SU-DHL-6 (cell line): ENCODE results near the gene KDM6A.
"Not testable (repeated sequence)": the region's sequence is repeated elsewhere in the genome, so short reads cannot be mapped to it uniquely, and the experiment has no call there.

Experiments
- H2AFZ ChIP-seq: fragments of 200-600 bp; sonication (generic); 2 replicates; pipeline ENCODE4 v1.6.1; 2014; ENCODE audit warnings: low read depth, mild to moderate bottlenecking, moderate library complexity, mixed read lengths, antibody characterized with exemption, low read length; ENCODE audit not compliant: severe bottlenecking
- H3F3A ChIP-seq: fragments of 200-600 bp; shearing (Covaris generic); 2 replicates; pipeline ENCODE4 v1.6.0; 2016; ENCODE audit warnings: antibody characterized with exemption, mild to moderate bottlenecking; ENCODE audit not compliant: insufficient read depth
- H3K27ac ChIP-seq: fragments of 200-600 bp; sonication (generic); 2 replicates; pipeline ENCODE4 v1.5.1; 2016; ENCODE audit warnings: low read depth, mild to moderate bottlenecking, low read length, moderate library complexity, mixed read lengths
- H3K27me3 ChIP-seq: fragments of 200-600 bp; sonication (generic), shearing (Covaris generic); 2 replicates; pipeline ENCODE4 v1.6.0; 2014; ENCODE audit warnings: mild to moderate bottlenecking, low read length
- H3K36me3 ChIP-seq: fragments of 200-600 bp; sonication (generic); 2 replicates; pipeline ENCODE4 v1.6.1; 2014; ENCODE audit warnings: mild to moderate bottlenecking, low read length, mixed read lengths
- H3K4me2 ChIP-seq: fragments of 300-600, 200-600 bp; shearing (Covaris generic), sonication (generic); 2 replicates; pipeline ENCODE4 v1.6.0; 2014; ENCODE audit warnings: low read length, low read depth, mild to moderate bottlenecking; ENCODE audit not compliant: poor library complexity, severe bottlenecking
- H3K4me3 ChIP-seq: fragments of 200-600 bp; sonication (generic); 2 replicates; pipeline ENCODE4 v1.5.1; 2014; ENCODE audit warnings: antibody characterized with exemption, low read length, mild to moderate bottlenecking, mixed read lengths; ENCODE audit not compliant: insufficient read depth, poor library complexity, severe bottlenecking
- H3K79me2 ChIP-seq: fragments of 200-600 bp; sonication (generic); 2 replicates; pipeline ENCODE4 v1.6.1; 2014; ENCODE audit warnings: mild to moderate bottlenecking, low read length, moderate library complexity; ENCODE audit not compliant: insufficient read depth
- H3K9ac ChIP-seq: fragments of 200-600 bp; sonication (generic); 2 replicates; pipeline ENCODE4 v1.7.0; 2014; ENCODE audit warnings: mild to moderate bottlenecking, low read length
- H3K9me2 ChIP-seq: fragments of 200-600 bp; sonication (generic); replicated peaks from 2 replicates; pipeline ENCODE4 v1.6.1; 2014; ENCODE audit warnings: low read length; ENCODE audit not compliant: insufficient read depth
- H3K9me3 ChIP-seq: fragments of 200-600 bp; sonication (generic); 2 replicates; pipeline ENCODE4 v1.6.1; 2014; ENCODE audit warnings: low read length, mixed read lengths; ENCODE audit not compliant: insufficient read depth
- H4K20me1 ChIP-seq: fragments of 200-600 bp; sonication (generic); 2 replicates; pipeline ENCODE4 v1.6.1; 2014; ENCODE audit warnings: low read depth, mild to moderate bottlenecking, antibody characterized with exemption, low read length, moderate library complexity, mixed read lengths
- EZH2phosphoT487 ChIP-seq: fragments of 200-600 bp; sonication (generic), shearing (Covaris generic); conservative IDR thresholded peaks from 2 replicates; pipeline ENCODE4 v1.6.1; 2018; ENCODE audit warnings: mild to moderate bottlenecking, antibody characterized with exemption, low read length, moderate library complexity, mixed read lengths
- TF ChIP-seq, protein P1 (sequence below): fragments of 200-600 bp; sonication (generic); IDR thresholded peaks from one replicate; pipeline ENCODE4 v1.5.1; 2017; ENCODE audit warnings: antibody characterized with exemption, mild to moderate bottlenecking, low read length, moderate library complexity; ENCODE audit not compliant: insufficient read depth, poor library complexity, severe bottlenecking

KDM6A gene

DNA sequence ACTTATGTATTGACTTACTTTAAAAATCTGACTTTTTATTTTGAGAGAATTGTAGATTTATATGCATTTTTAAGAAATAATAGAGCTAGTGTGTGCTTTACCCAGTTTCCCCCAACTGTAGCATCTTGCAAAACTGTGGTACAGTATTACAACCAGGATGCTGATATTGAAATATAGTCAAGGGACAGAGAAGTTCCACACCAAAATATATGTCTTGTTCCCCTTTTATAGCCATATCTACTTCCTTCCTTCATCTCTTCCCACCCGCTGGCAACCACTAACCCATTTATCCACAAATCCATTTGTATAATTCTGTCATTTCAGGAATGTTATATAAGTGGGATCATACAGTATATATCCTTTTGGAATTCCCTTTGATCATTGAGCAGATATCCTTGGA, 16.8 kb downstream of the KDM6A start:
- Histone ChIP-seq H4K20me1 (no peaks in the 10 kb centered on the region), H3K27ac (no peak overlapping the region), H3K4me2 (no peak overlapping the region)

DNA sequence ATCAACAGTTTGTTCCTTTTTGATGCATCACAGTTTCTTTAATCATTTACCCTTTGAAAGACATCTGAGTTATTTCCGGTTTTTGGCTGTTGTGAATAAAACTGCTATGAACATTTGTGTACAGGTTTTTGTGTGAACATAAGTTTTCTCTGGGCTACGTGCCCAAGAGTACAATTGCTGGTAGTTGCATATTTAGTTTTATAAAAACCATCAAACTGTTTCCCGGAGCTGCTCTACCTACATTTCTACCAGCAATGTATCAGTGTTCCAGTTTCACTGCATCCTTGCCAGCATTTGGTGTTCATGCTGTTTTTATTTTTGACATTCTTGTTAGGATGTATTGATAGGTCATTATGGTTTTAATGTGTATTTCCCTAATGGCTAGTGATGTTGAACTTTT, 17.3 kb downstream of the KDM6A start:
- H3K36me3 ChIP-seq: no peaks in the 10 kb centered on the region
- H3K27ac ChIP-seq: no peak overlapping the region
- no peaks in the 10 kb centered on the region for H4K20me1 ChIP-seq
- H3K9me3 ChIP-seq: no peaks in the 10 kb centered on the region
- H3K4me3 ChIP-seq: no peak overlapping the region
- TF ChIP-seq EZH2phosphoT487: no peak
- TF ChIP-seq, protein P1, sequence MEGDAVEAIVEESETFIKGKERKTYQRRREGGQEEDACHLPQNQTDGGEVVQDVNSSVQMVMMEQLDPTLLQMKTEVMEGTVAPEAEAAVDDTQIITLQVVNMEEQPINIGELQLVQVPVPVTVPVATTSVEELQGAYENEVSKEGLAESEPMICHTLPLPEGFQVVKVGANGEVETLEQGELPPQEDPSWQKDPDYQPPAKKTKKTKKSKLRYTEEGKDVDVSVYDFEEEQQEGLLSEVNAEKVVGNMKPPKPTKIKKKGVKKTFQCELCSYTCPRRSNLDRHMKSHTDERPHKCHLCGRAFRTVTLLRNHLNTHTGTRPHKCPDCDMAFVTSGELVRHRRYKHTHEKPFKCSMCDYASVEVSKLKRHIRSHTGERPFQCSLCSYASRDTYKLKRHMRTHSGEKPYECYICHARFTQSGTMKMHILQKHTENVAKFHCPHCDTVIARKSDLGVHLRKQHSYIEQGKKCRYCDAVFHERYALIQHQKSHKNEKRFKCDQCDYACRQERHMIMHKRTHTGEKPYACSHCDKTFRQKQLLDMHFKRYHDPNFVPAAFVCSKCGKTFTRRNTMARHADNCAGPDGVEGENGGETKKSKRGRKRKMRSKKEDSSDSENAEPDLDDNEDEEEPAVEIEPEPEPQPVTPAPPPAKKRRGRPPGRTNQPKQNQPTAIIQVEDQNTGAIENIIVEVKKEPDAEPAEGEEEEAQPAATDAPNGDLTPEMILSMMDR: no peak
- H3K4me2 ChIP-seq: no peak overlapping the region
- no peaks in the 10 kb centered on the region for H3K9me2 ChIP-seq
- H2AFZ ChIP-seq: no peak overlapping the region
- no peaks in the 10 kb centered on the region for H3K27me3 ChIP-seq
- no peak overlapping the region for H3K9ac ChIP-seq
- H3F3A ChIP-seq: no peaks in the 10 kb centered on the region; the same call in 1 of the 2 replicates
- H3K79me2 ChIP-seq: peaks cover 90% of the 10 kb centered on the region

More for the DNA sequence above, 16.8 kb downstream of the KDM6A start:
- no peaks in the 10 kb centered on the region for H3K9me3 ChIP-seq
- no peaks in the 10 kb centered on the region for H3K9me2 ChIP-seq
- no peaks in the 10 kb centered on the region for H3K36me3 ChIP-seq
- TF ChIP-seq, protein P1: no peak
- no peak for TF ChIP-seq EZH2phosphoT487
- no peak overlapping the region for H3K9ac ChIP-seq
- H3K4me3 ChIP-seq: no peak overlapping the region
- no peaks in the 10 kb centered on the region for H3K27me3 ChIP-seq
- H2AFZ ChIP-seq: no peak overlapping the region
- peaks cover 92% of the 10 kb centered on the region for H3K79me2 ChIP-seq
- H3F3A ChIP-seq: no peaks in the 10 kb centered on the region; the same call in 1 of the 2 replicates

DNA sequence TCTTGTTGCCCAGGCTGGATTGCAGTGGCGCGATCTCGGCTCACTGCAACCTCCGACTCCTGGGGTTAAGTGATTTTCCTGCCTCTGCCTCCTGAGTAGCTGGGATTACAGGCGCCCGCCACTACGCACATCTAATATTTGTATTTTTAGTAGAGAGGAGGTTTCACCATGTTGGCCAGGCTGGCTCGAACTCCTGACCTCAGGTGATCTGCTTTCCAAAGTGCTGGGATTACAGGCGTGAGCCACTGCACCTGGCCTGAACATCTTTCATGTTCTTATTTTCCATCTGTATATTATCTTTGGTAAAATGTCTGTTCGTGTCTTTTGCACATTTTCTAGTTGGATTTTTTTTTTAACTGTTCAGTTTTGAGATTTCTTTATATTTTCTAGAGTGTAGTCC, 17.7 kb downstream of the KDM6A start:
- not testable (repeated sequence) for H4K20me1 ChIP-seq, H3K4me2 ChIP-seq, H3K36me3 ChIP-seq, H2AFZ ChIP-seq, H3K4me3 ChIP-seq, H3K9ac ChIP-seq, H3K27ac ChIP-seq, H3K9me3 ChIP-seq, H3F3A ChIP-seq, H3K27me3 ChIP-seq, H3K9me2 ChIP-seq
- peaks cover 90% of the 10 kb centered on the region for H3K79me2 ChIP-seq

DNA sequence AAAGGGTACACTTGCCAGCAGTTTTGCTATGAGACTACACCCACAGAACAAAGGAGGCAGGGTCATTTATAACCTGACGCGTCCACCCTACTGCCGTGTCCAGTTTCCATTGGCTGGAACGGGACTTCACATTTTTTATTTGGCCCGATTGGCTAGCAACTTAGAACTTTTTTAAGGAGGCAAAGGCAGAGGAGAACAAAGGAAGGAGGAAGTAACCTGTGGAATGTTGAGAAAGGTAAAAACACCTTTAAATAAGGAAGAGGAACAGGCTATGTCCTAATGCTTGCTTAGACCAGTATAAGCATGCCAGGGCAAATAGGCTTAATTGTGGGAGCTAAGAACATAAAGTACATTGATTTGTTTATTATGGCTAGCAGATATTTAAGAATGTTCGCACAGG, 18.7 kb downstream of the KDM6A start:
- Histone ChIP-seq H3K27ac (no peak overlapping the region), H3K36me3 (no peaks in the 10 kb centered on the region), H2AFZ (no peak overlapping the region), H4K20me1 (no peaks in the 10 kb centered on the region), H3K9ac (no peak overlapping the region), H3K27me3 (no peaks in the 10 kb centered on the region), H3K4me3 (no peak overlapping the region), H3K4me2 (no peak overlapping the region), H3K9me3 (no peaks in the 10 kb centered on the region), H3F3A (no peaks in the 10 kb centered on the region; the same call in 1 of the 2 replicates), H3K79me2 (peaks cover 90% of the 10 kb centered on the region), H3K9me2 (no peaks in the 10 kb centered on the region)
- no peak for TF ChIP-seq EZH2phosphoT487
- TF ChIP-seq, protein P1: no peak
